Left ventricle myocardium inferior (tissue), 1 donor: ENCODE measurements around the gene CTNNBIP1. TPM values are rescaled to one million over a fixed set of nuclear protein-coding genes. Genes with fewer than 3 reads are reported as not detected.

Experiments used
- DNase-seq: peaks from one replicate; pipeline ENCODE4 v3.0.0-alpha.2; 2020
- H3K27ac ChIP-seq: fragments of 200-600 bp; replicated peaks from 2 replicates; pipeline ENCODE4 v1.8.0; 2021
- H3K27me3 ChIP-seq: fragments of 200-600 bp; 2 replicates; pipeline ENCODE4 v1.8.0; 2021; ENCODE audit warnings: low read depth
- H3K36me3 ChIP-seq: fragments of 200-600 bp; 2 replicates; pipeline ENCODE4 v1.8.0; 2021
- H3K4me1 ChIP-seq: fragments of 200-600 bp; 2 replicates; pipeline ENCODE4 v1.8.0; 2021
- H3K4me3 ChIP-seq: fragments of 200-600 bp; 2 replicates; pipeline ENCODE4 v1.8.0; 2021; ENCODE audit warnings: mild to moderate bottlenecking, moderate library complexity
- H3K9me3 ChIP-seq: fragments of 200-600 bp; replicated peaks from 2 replicates; pipeline ENCODE4 v1.8.0; 2021
- CTCF ChIP-seq: fragments of 200-600 bp; IDR thresholded peaks from 2 replicates; pipeline ENCODE4 v1.8.0; 2021; ENCODE audit warnings: antibody characterized with exemption, mild to moderate bottlenecking, borderline replicate concordance
- intact Hi-C: fragments of 100-400 bp; cut with micrococcal nuclease; formaldehyde crosslinking; loops from one replicate; pipeline ENCODE4 v1.11.0; 2022
- total RNA-seq: library from RNA; stranded (reverse); fragmentation: NEBNext Ultra II Directional; extraction: Animal tissue kit (Norgen Biotek cat#: 25700); gene quantifications from one replicate; pipeline ENCODE4 v1.2.1, GENCODE V29; 2021
- donor health status: DM: no; HTN: yes; CAD: no; lungs with severe emphysema.

CTNNBIP1 gene
- total RNA-seq, 1 donor from 2014 or later: 42.6 TPM

- Histone ChIP-seq H3K27ac (no peak overlapping the region), H3K4me1 (peaks cover 39% of the 10 kb centered on the region), H3K36me3 (peaks cover 31% of the 10 kb centered on the region), H3K27me3 (no peaks in the 10 kb centered on the region), H3K4me3 (no peak overlapping the region), H3K9me3 (no peaks in the 10 kb centered on the region)
- DNase-seq: no peak
- no peak for TF ChIP-seq CTCF
- intact Hi-C loops: loop anchor here (10.0 kb wide), 1 partner anchor 73 kb away; the partner anchor contains the start of genes LZIC and NMNAT1
Measured at GRCh38 chr1:9871707-9872425, 38.2 kb downstream of the CTNNBIP1 start.

GRCh38 chr1:9871021-9871420 lies 39.0 kb downstream of the CTNNBIP1 start:
- H3K4me1 ChIP-seq: peaks cover 39% of the 10 kb centered on the region
- DNase-seq: no peak
- H3K4me3 ChIP-seq: no peak overlapping the region
- no peaks in the 10 kb centered on the region for H3K9me3 ChIP-seq
- peaks cover 36% of the 10 kb centered on the region for H3K36me3 ChIP-seq
- H3K27me3 ChIP-seq: no peaks in the 10 kb centered on the region
- intact Hi-C loops: loop anchor here (10.0 kb wide), 1 partner anchor 74 kb away; the partner anchor contains the start of genes LZIC and NMNAT1
- no peak overlapping the region for H3K27ac ChIP-seq
- TF ChIP-seq CTCF: no peak

GRCh38 chr1:9870572-9870971 lies 39.5 kb downstream of the CTNNBIP1 start:
- no peaks in the 10 kb centered on the region for H3K9me3 ChIP-seq
- no peak overlapping the region for H3K27ac ChIP-seq
- H3K27me3 ChIP-seq: no peaks in the 10 kb centered on the region
- no peak overlapping the region for H3K4me3 ChIP-seq
- no peak for DNase-seq
- H3K36me3 ChIP-seq: peaks cover 40% of the 10 kb centered on the region
- intact Hi-C loops: loop anchor here (10.0 kb wide), 1 partner anchor 74 kb away; the partner anchor contains the start of genes LZIC and NMNAT1
- peaks cover 39% of the 10 kb centered on the region for H3K4me1 ChIP-seq
- TF ChIP-seq CTCF: no peak

GRCh38 chr1:9869831-9870251 lies 40.2 kb downstream of the CTNNBIP1 start:
- no peaks in the 10 kb centered on the region for H3K9me3 ChIP-seq
- peaks cover 42% of the 10 kb centered on the region for H3K36me3 ChIP-seq
- no peak overlapping the region for H3K4me3 ChIP-seq
- no peaks in the 10 kb centered on the region for H3K27me3 ChIP-seq
- peaks cover 36% of the 10 kb centered on the region for H3K4me1 ChIP-seq
- intact Hi-C loops: loop anchor here (10.0 kb wide), 2 partner anchors 75 to 145 kb away; partner anchors contain the start of genes LZIC and NMNAT1
- no peak overlapping the region for H3K27ac ChIP-seq
- no peak for TF ChIP-seq CTCF
- no peak for DNase-seq

GRCh38 chr1:9868244-9868590 lies 41.9 kb downstream of the CTNNBIP1 start:
- intact Hi-C loops: loop anchor here (10.0 kb wide), 1 partner anchor 143 kb away; no protein-coding TSS in a partner anchor
- Histone ChIP-seq H3K4me3 (no peak overlapping the region), H3K36me3 (peaks cover 54% of the 10 kb centered on the region), H3K27ac (no peak overlapping the region), H3K4me1 (peaks cover 25% of the 10 kb centered on the region), H3K9me3 (no peaks in the 10 kb centered on the region), H3K27me3 (no peaks in the 10 kb centered on the region)
- DNase-seq: no peak
- TF ChIP-seq CTCF: no peak
